ENCODE data around the gene TMTC4.

DNA sequence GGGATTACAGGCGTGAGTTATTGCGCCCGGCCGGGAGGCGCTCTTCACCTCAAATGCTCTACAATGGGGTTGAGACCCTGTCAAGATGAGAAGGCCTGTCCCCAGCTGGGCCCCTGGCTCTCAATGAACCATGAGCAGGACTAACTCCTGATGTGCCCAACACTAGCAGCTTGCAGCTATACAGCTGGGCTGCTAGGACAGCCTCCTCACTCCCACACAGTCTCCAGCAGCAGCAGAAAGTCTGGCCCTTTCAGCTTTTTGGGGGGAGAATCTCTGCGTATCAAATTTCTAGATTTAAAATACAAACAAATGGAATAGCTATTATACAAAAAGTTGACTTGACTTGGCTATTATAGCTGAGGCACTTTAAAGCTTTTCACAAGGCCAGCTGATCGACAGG is 30.2 kb downstream of the TMTC4 start:
- TF ChIP-seq, protein P1, sequence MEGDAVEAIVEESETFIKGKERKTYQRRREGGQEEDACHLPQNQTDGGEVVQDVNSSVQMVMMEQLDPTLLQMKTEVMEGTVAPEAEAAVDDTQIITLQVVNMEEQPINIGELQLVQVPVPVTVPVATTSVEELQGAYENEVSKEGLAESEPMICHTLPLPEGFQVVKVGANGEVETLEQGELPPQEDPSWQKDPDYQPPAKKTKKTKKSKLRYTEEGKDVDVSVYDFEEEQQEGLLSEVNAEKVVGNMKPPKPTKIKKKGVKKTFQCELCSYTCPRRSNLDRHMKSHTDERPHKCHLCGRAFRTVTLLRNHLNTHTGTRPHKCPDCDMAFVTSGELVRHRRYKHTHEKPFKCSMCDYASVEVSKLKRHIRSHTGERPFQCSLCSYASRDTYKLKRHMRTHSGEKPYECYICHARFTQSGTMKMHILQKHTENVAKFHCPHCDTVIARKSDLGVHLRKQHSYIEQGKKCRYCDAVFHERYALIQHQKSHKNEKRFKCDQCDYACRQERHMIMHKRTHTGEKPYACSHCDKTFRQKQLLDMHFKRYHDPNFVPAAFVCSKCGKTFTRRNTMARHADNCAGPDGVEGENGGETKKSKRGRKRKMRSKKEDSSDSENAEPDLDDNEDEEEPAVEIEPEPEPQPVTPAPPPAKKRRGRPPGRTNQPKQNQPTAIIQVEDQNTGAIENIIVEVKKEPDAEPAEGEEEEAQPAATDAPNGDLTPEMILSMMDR (IDR thresholded peaks at IDR 0.05), result no peak
- TF ChIP-seq POLR2A (IDR thresholded peaks at IDR 0.05), result no peak
